ENCODE results near the gene SOX4.
"Not testable (repeated sequence)": the region's sequence is repeated elsewhere in the genome, so short reads cannot be mapped to it uniquely, and the experiment has no call there.

SOX4 gene

GRCh38 chr6:21593412-21593926 is at the start of gene SOX4:
Gene SOX4, plus strand, starts transcription at chr6:21593751. Its CDS starts 784 bp downstream, at chr6:21594535.
- peak; percentile 89 for DNase-seq (ENCODE audit: low read depth)

DNA sequence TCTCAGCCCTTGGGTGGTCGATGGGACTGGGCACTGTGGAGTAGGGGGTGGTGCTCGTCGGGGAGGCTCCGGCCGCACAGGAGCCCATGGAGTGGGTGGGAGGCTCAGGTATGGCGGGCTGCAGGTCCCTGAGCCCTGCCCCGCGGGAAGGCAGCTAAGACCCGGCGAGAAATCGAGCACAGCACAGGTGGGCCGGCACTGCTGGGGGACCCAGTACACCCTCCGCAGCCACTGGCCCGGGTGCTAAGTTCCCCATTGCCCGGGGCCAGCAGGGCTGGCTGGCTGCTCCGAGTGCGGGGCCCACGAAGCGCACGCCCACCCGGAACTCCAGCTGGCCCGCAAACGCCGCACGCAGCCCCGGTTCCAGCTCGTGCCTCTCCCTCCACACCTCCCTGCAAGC is 41.3 kb upstream of the SOX4 start:
- DNase-seq (ENCODE audit: low read depth), result not testable (repeated sequence)

DNA sequence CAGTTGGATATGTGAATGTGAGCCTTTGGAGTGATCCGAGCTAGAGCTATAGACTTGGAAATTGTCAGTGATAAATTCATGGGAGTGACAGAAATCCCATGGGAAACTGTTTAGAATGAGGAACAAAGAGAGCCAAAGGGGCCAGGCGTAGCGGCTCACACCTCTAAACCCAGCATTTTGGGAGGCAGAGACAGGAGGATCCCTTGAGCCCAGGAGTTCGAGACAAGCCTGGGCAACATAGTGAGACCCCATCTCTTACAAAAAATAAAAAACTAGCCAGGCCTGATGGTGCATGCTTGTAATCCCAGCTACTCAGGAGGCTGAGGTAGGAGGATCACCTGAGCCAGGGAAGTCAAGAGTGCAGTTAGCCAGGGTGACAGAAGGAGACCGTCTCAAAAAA is 39.3 kb upstream of the SOX4 start:
- no peak for DNase-seq (ENCODE audit: low read depth)

- DNase-seq (ENCODE audit: low read depth), result no peak
Observed at GRCh38 chr6:21555197-21555596, 38.4 kb upstream of the SOX4 start.

- no peak for DNase-seq (ENCODE audit: low read depth)
Observed at GRCh38 chr6:21556511-21556910, 37.0 kb upstream of the SOX4 start.

DNA sequence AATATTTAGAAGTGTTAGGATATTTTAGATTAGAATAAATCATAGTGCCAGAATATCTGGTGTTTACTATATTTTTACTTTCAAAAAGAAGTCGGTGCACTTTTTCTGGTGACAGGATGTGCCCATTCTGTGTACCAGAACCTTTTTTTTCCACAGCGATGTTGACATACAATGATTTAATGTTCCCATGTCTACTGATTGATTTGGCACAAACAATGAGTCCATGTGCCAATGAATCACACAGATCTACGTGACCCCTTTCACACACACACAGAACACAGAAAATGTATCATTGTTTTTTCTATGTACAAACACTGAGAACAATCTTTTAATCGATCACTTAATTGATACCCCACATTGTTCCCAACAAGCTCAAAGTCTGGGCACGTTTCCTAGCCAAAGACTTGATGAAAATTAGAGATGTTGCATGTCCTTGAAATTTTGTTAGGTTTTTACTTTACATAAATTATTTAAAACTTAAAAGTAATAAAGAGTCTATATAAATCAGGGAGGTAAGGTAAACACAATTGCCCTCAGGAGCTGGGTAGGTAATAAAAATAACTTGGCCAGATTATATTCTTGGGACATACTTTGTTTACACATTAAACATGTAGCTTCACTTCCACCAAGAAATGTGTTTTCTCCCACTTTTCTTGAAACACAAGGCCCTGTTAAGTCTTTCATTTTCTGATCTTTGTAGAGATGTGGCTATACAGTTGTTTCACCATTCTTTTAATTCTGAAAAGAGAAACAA is 36.4 kb upstream of the SOX4 start:
- no peak for DNase-seq (ENCODE audit: low read depth)

DNA sequence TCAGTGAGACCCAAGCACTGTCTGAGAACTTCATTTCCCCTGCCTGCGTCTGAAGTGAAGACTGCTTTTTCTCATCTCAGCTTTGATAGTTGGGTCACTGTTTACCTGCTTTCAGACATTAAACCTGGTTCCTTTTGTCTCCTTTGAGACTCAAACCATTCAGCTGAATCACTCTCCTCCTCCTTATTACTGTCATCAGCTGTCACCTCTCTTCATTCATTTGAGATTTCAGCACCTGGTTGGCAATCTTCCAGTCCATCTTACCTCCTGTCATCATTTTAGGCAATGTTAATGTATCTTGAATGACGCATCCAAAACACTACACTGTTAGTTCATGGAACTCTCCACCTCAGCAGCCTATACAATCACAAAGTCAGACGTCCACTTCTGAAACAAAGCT is 34.3 kb upstream of the SOX4 start:
- DNase-seq (ENCODE audit: low read depth), result no peak

DNA sequence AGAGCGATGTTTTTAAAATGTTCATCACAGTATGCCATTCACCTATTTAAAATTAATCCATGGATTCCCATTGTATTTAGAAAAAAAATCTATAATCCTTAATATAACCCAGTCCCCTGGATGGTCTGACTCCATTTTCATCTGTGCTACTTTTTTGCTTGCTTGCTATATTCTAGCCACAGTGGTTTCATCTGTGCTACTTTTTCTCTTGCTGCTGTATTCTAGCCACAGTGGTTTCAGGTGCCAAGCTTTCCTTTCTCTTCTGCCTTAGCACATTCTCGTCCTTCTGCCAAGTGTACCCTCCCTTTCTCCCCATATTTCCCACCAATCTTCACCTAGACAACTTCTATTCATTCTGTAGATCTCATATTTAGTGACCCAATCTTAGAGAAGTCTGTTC is 33.3 kb upstream of the SOX4 start:
- no peak for DNase-seq (ENCODE audit: low read depth)

DNA sequence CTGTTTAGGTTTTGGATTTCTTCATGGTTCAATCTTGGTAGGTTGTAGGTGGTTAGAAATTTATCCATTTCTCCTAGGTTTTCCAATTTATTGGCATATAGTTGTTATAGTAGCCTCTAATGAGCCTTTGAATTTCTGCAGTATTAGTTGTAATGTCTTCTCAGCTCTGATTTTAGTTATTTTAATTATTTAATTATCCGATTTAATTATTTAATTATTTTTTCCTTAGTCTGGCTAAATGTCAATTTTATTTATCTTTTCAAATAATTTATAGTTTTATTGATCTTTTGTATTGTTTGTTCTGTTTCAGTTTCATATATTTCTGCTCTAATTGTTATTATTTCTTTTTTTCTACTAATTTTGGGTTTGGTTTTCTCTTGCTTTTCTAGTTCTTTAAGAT is 28.1 kb upstream of the SOX4 start:
- DNase-seq (ENCODE audit: low read depth), result no peak

- DNase-seq (ENCODE audit: low read depth), result no peak
Observed at GRCh38 chr6:21578523-21578922, 15.0 kb upstream of the SOX4 start.

DNA sequence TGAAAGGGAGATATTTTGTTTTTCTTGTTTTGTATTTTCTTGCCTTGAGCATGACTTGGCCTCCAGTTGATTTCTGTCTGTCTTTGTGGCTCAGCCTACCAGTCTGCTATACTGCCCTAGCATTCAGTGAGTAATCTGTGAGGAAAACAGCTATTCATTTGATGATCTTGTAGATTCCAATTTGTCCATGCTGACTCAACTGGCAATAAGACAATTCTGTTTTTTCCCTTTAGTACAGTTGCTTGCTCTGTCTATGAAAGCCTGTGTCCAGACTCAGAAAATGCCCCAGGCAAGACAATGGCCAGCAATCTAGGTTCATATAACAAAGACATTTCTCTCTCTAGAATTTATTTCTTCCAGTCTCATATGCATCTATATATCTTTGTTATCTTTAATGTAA is 10.9 kb upstream of the SOX4 start:
- DNase-seq (ENCODE audit: low read depth), result no peak

DNA sequence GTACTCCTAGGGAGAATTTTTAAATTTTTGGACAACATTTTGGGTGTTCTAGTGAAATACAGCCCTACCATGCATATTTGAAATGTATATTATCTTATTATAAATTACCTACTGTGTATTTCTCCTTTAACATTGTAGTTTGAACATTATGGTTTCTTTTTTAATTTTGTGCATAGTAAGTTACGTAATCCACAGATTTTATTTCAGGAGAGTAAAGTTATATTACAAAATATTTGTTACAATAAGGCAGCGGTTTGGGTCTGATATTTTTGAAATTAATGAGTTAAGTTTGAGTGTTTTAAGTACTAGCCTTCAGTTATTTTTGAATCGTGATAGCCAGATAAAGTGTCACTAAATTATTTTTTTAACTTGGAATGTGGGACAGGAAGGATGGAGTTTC is 7.3 kb upstream of the SOX4 start:
- no peak for DNase-seq (ENCODE audit: low read depth)

DNA sequence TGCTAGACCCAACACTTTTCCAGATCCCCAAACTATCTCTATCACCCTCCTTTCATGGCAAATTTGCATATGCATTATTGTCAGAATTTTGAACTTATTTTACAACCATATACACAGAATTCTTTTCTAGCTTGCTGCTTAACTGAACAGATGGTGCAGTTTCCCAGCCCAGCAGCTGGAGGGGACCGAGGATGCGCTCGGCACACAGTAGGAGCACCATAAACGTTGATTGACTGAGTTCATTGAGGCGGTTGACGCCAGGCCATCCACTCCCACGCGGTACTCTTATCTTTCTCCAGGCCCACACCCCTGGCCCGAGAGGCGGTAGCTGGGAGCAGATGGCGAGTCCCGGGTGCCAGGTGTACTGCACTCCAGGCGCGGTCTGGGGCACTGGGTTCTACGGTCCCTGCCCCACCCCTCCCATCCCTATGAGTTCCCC is 6.8 kb upstream of the SOX4 start:
- no peak for DNase-seq (ENCODE audit: low read depth)

DNA sequence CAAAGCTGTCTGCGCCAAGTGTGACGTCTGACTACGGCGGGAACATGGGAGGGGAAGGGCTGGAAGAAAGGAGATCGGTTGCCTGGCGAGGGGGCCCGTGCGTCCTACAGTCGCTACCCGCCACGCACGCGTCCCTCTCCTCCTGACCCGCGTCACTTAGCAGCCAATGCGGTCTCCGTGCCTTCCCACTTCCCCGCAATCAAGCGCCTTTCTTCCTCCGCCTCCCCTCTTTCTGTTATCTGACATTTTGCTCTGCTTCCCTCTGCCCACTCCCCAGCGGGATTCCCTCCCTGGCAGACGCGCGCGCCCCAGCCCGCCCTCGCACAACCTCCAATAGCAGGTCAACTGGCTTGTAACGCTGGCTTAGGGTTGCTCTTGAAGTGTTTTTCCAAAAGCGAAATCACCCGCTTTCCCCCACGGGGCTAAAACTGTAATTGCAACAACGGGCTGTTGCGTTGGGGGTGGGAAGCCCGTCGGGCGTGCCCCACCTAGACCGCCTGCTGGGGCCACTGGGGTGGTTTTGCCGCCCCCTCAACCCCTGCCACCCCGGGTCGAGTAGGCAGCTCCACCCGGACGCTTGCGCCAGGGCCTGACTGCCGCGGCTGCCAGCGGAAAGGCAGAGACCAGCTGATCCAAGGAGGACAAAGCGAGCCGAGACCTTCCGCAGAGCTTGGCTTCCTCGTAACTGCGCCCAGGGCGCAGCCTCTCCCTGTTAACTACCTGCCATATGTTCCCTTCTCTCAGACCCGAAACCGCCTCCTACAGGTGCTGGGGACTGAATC is 6.2 kb upstream of the SOX4 start:
- DNase-seq (ENCODE audit: low read depth), result no peak

DNA sequence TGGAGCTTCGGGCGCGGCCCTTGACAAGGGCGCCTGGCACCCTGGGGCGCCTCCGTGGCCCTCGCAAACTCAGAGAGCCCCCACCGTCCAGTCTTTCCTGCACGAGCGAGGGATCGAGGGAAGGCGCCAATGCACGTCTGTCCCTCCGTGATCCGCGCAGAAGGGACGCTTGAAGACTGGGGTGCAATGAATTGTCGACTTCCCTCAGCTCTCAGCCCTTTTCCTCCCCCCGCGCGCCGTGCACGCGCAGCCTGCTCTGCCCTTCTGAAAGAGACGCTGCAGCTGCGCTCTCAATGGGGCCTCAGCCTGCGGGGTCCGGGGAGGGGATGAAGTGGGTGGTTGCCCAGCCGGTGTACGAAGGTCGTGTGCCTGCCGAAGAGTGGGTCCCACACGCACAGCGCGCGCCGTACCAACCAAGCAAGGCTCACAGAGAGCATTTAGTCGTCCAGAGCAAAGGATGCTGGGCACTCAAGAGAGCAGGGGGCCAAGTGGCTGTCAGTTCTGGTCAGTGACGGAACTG is 5.5 kb upstream of the SOX4 start:
- DNase-seq (ENCODE audit: low read depth), result no peak

DNA sequence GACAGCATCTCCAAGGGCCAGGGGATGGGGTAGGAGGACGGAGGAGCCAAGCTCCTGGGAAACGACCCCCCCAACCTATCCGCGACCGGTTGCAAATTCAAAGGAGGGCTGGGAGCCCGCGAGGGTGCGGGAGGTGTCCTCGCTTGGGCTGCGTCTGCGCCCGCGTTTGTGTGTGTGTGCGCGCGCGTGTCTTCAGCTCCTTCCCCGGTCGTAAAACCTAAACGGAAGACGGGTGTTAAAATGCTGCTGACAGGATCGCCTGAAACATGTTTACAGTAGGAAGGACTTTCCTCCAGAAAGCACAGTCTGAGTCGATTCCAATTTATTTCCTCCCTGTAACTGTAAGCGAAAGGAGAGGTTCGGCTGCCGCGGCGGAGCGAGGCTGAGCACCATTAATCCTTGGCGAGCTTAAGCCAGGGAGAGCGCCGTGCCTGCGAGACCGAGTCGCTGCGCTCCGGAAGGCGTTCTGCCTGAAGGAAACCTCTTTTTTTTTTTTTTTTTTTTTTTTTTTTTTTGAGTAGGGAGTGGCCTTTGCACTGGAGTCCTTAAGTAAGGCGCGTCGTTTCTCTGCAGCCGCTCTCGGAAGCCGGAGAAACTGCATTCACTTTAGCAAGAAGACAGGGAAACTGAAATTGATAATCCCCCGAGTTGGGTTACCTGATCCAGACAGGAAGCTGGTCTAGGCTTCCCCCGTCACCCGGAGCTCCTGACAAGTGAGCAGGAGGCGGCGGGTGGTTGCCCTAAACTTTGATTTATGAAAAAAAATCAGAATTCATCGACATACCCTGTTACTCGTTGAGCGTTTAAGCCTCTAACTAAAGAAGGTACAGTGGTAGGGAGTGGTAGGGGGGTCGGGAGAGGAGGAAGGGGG is 4.8 kb upstream of the SOX4 start:
- DNase-seq (ENCODE audit: low read depth), result no peak

GRCh38 chr6:21589352-21590345 is 3.9 kb upstream of the SOX4 start:
- DNase-seq (ENCODE audit: low read depth), result no peak

- no peak for DNase-seq (ENCODE audit: low read depth)
Observed at GRCh38 chr6:21590346-21590745, 3.2 kb upstream of the SOX4 start.

DNA sequence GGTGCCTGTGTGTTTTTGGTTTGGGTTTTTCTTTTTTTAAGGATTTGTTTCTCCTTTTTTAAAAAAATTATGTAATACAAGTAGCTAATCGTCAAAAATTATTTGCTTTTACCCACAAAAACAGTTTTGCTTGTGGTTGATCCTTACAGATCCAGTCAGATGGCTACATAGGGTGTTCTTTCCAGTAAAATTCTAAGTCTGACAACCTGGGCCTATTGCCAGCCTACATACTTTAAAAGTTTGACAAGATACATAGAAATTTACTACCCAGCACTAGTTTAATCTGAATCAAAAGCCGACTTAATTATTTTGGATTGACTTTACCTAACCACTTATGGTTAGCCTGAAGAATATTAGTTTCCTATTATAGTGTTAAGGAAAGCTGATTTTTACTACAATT is 2.1 kb upstream of the SOX4 start:
- no peak for DNase-seq (ENCODE audit: low read depth)

DNA sequence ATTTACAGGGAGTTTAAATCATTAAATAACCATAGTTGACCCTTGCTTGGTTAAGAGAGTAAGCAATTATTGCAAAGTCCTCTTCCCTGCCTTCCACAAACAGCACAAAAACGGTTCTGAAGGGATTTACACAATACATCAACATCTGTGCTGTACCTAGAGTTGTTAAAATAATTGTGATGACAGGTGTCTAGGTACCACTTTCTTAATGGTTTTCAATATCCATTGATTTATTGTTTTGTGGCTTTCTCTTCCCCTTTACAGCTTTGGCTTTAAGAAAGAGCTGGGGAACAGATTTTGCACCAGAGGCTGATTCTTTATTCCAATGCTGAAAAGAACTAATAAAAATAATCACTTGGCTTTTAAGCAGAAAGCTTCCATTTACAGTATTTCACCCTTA is 598 bp upstream of the SOX4 start:
- no peak for DNase-seq (ENCODE audit: low read depth)

GRCh38 chr6:21593927-21594415 is 420 bp downstream of the SOX4 start:
- DNase-seq (ENCODE audit: low read depth), result no peak
